HCT116 (cell line): ENCODE results near the gene PRKN.

ENCODE experiments used
- CEBPB ChIP-seq: IDR thresholded peaks from 2 replicates; pipeline ENCODE4 v1.6.1; 2012; ENCODE audit warnings: low read depth
- ELF1 ChIP-seq: IDR thresholded peaks from 2 replicates; pipeline ENCODE4 v1.6.1; 2012; ENCODE audit warnings: low read depth, borderline replicate concordance
- EZH2 ChIP-seq: fragments of 200-600 bp; sonication (generic); IDR thresholded peaks from 2 replicates; pipeline ENCODE4 v1.6.1; 2017; ENCODE audit warnings: antibody characterized with exemption, mixed run types
- EZH2phosphoT487 ChIP-seq: fragments of 200-600 bp; IDR thresholded peaks from 2 replicates; pipeline ENCODE4 v1.6.1; 2018; ENCODE audit warnings: antibody characterized with exemption, borderline replicate concordance
- MAX ChIP-seq: IDR thresholded peaks from 2 replicates; pipeline ENCODE4 v1.6.1; 2012
- POLR2A ChIP-seq: IDR thresholded peaks from 2 replicates; pipeline ENCODE4 v1.7.0; 2011; ENCODE audit warnings: borderline replicate concordance; ENCODE audit not compliant: insufficient read depth, insufficient read length; ENCODE audit errors: extremely low read depth
- POLR2AphosphoS5 ChIP-seq: IDR thresholded peaks from 2 replicates; pipeline ENCODE4 v1.6.1; 2011; ENCODE audit warnings: mild to moderate bottlenecking, low read depth, low read length, moderate library complexity
- RAD21 ChIP-seq: IDR thresholded peaks from 2 replicates; pipeline ENCODE4 v1.6.1; 2012; ENCODE audit warnings: low read depth, mild to moderate bottlenecking
- REST ChIP-seq: IDR thresholded peaks from 2 replicates; pipeline ENCODE4 v1.6.1; 2012; ENCODE audit warnings: low read depth
- TCF7L2 ChIP-seq: IDR thresholded peaks from 2 replicates; pipeline ENCODE4 v1.7.0; 2011; ENCODE audit warnings: borderline replicate concordance, inconsistent platforms; ENCODE audit not compliant: insufficient read depth, insufficient read length; ENCODE audit errors: extremely low read depth
- ZFX ChIP-seq: fragments of 450-650 bp; IDR thresholded peaks from 2 replicates; pipeline ENCODE4 v1.6.1; 2017
- ZNF274 ChIP-seq: fragments of 200-500 bp; sonication (Bioruptor generic); IDR thresholded peaks from 2 replicates; pipeline ENCODE4 v1.6.1; 2014; ENCODE audit warnings: mild to moderate bottlenecking, low read depth, low read length, inconsistent platforms
- TF ChIP-seq, protein P1 (sequence below), 3 experiments: fragments of 200-600 bp in 1 of 3; sonication (generic) in 1 of 3; IDR thresholded peaks in 2 of 3; conservative IDR thresholded peaks in 1 of 3; 2 replicates each; pipeline ENCODE4 v1.5.1; 2012 to 2017; ENCODE audit warnings: low read depth in 2 of 3, low read length in 2 of 3, antibody characterized with exemption in 1 of 3, borderline replicate concordance in 1 of 3, control low read depth in 1 of 3, mild to moderate bottlenecking in 1 of 3, mixed read lengths in 1 of 3, mixed run types in 1 of 3, moderate library complexity in 1 of 3; ENCODE audit not compliant: insufficient read depth in 1 of 3
- TF ChIP-seq, protein P2 (sequence below): IDR thresholded peaks from 2 replicates; pipeline ENCODE4 v1.6.1; 2011; ENCODE audit warnings: mild to moderate bottlenecking, low read length, moderate library complexity; ENCODE audit not compliant: insufficient replicate concordance; ENCODE audit errors: extremely low read depth

DNA sequence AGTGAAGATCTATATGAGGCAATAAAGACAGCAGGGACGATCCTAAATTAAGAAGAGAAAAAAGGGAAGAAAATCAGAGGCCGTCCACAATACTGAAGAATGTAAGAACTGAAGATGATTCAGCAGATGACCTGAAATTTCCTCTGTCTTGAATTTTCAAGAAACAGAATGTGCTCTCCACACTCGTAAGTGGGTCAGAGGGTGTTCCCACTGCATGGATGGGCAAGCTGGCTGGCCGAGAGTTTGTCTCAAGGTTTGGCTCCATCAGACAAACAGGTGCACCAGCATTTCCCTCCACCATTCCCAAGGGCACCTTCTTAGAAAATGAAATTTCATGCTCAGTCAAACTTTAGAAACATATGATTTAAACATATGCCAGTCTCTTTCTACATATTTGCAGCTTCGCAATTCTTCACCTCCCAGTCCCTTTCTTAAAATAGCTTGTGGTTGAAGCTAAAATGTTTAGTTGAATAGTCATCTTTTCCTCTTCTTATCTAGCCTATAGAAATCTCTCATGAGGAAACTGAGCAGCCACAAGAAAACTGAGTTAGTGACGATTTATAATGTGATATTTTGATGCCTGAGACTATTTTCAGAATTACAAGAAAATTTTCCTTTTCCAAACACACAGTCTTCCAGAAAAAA is 576.4 kb downstream of the PRKN start:
- TF ChIP-seq POLR2AphosphoS5: no peak
- TF ChIP-seq, protein P1, sequence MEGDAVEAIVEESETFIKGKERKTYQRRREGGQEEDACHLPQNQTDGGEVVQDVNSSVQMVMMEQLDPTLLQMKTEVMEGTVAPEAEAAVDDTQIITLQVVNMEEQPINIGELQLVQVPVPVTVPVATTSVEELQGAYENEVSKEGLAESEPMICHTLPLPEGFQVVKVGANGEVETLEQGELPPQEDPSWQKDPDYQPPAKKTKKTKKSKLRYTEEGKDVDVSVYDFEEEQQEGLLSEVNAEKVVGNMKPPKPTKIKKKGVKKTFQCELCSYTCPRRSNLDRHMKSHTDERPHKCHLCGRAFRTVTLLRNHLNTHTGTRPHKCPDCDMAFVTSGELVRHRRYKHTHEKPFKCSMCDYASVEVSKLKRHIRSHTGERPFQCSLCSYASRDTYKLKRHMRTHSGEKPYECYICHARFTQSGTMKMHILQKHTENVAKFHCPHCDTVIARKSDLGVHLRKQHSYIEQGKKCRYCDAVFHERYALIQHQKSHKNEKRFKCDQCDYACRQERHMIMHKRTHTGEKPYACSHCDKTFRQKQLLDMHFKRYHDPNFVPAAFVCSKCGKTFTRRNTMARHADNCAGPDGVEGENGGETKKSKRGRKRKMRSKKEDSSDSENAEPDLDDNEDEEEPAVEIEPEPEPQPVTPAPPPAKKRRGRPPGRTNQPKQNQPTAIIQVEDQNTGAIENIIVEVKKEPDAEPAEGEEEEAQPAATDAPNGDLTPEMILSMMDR (IDR thresholded peaks at IDR 0.05 in 2 of 3, conservative IDR thresholded peaks at IDR 0.05 in 1 of 3; ENCODE audit: borderline replicate concordance in 1 of 3, insufficient read depth in 1 of 3, low read depth in 2 of 3, low read length in 2 of 3): no peak
- no peak for TF ChIP-seq EZH2phosphoT487
- no peak for TF ChIP-seq POLR2A
- no peak for TF ChIP-seq EZH2
- no peak for TF ChIP-seq CEBPB
- TF ChIP-seq ZNF274: no peak
- TF ChIP-seq, protein P2, sequence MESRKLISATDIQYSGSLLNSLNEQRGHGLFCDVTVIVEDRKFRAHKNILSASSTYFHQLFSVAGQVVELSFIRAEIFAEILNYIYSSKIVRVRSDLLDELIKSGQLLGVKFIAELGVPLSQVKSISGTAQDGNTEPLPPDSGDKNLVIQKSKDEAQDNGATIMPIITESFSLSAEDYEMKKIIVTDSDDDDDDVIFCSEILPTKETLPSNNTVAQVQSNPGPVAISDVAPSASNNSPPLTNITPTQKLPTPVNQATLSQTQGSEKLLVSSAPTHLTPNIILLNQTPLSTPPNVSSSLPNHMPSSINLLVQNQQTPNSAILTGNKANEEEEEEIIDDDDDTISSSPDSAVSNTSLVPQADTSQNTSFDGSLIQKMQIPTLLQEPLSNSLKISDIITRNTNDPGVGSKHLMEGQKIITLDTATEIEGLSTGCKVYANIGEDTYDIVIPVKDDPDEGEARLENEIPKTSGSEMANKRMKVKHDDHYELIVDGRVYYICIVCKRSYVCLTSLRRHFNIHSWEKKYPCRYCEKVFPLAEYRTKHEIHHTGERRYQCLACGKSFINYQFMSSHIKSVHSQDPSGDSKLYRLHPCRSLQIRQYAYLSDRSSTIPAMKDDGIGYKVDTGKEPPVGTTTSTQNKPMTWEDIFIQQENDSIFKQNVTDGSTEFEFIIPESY: no peak
- no peak for TF ChIP-seq RAD21
- no peak for TF ChIP-seq MAX
- TF ChIP-seq ELF1: no peak
- TF ChIP-seq ZFX: no peak
- TF ChIP-seq REST: no peak
- no peak for TF ChIP-seq TCF7L2
